NOMO-1 treated with dmso at 0.1 percent for 144 hours (cell line): Measurements from ENCODE around the gene ACAP2.
"Not testable (repeated sequence)": the region's sequence is repeated elsewhere in the genome, so short reads cannot be mapped to it uniquely, and the experiment has no call there.

Source experiments
- DNase-seq: peaks from one replicate; lab custom pipeline; 2025; ENCODE audit not compliant: unreplicated experiment; lab: John Stamatoyannopoulos, UW

The ACAP2 gene

DNA sequence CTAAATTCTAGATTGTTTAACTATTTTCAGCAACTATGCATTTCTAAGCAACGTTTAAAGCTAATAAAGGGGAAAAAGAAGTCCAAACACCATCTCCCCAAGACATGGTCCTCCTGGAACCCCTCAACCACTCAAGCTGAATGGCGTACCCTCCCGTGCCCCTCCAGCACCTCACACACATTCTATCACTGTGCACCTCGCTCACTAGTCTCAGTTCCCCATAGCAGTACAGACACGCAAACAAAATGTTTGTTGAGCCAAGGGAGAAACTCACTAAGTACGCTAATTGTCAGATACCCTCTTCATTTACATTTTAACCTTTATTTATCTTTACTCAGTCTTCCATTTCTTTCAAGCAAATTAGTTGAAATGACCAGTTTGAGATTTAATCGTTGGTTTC, 48.8 kb downstream of the ACAP2 start:
- no peak for DNase-seq

DNA sequence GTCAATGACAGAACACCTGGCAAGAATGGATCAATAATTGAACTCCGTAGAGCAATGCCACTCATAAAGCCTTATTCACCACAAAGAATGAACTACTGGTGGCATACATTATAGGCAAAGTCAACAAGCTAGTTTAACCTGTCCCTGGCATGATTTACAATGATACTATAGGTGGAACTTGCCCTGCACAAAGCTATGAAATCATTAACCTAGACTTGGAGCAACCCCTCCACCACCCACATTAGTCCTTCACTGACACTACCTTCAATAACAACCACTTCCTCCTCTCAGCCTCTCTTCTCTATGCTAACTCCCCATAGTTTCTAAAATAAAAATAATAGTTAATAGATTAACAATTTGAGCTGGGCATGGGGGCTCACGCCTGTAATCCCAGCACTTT, 54.4 kb downstream of the ACAP2 start:
- no peak for DNase-seq

DNA sequence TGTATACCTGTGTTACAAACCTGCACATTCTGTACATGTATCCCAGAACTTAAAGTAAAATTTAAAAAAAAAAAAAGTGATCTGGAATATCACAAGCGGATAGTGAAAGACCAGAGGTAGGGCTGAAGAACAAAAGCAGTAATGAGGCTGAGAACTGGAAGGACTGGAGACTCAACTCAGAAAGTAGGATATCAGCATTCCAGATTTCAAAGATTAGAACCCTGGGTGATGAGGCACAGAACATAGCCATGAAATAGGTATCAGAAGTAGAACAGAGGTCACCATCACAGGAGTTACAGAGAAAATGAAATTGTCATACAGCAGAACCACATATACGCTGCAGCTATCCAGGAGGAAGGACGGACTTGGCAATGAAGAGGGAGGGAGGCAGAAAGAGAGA, 56.1 kb downstream of the ACAP2 start:
- no peak for DNase-seq

DNA sequence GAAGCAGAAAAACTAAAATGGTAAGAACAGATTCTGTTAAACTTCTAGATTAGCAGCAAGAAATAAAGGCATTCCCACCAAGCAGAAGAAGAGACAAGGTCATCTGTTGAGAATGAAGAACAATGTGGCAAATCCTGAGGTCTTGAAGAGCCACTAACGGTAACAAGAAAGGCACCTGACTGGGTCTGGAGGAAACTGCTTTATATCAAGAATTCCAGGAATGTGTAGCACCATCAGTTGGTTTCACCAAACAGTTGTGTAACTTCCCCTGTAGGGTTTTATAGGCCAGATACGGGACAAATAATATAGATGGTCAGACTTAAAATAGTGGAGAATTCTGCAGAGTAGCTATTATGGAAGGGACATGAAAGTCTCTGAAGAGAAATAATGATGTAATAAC, 57.3 kb downstream of the ACAP2 start:
- no peak for DNase-seq

DNA sequence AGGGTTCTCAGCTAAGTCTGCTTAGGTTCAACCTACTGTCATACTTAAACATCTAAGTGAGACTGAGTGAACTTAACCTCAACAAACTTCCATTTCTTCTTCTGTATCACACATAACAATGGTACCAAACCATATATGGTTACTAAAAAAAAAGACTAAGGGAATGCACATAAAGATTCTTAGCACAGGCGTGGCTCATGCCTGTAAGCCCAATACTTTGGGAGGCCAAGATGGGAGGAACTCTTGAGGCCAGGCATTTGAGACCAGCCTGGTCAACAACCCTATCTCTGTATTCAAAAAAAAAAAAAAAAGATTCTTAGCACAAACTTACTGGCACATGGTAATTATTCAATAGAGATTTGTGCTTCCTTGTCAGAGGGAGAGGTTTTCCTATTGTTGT, 57.9 kb downstream of the ACAP2 start:
- no peak for DNase-seq

DNA sequence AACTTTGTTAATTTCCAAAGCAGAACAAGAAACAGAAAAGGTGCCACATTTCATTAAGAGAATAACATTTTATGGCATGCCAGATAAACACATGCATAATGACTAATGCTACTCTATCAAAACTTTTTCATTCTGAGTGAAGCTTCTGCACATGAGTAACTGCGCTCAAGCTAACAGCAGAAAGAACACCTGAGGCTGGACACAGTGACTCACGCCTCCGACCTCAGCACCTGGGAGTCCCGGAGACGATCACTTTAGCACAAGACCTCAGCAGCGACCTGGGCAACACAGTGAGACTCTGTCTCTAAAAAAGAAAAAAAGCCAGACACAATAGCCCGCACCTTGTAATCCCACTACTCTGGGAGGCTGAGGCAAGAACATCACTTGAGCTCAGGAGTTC, 70.6 kb downstream of the ACAP2 start:
- DNase-seq, result no peak

DNA sequence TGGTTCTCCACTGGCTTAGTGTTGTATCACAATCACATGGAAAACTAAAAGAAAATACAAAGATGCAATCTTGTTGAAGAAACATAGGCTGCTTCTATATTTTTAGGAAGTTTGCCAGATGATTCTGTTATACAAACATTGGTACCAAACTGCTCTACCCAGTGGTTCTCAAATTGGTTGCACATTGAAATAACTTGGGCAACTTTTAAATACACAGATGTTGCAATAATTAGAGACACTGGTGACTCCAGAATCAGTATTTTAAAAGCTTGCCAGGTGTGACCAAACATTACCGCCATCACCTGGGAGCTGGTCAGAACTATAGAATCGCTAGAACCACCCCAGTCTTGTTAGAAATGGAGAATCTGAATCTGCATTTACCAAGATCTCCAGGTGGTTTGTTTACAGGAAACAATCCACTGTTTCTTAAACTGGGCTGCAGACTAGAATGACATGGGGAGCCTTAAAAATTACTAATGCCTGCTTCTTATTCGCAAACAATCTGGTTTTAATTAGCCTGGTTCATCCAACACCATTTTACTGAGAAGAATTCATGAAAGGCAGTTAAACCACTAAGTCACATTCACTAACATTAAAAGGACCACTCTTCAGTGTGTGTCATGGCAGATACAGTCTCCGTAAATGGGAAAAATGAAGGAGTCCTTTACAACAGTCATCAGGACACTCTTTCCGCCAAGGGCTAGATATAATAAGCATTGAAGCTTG, 76.5 kb downstream of the ACAP2 start:
- no peak for DNase-seq

DNA sequence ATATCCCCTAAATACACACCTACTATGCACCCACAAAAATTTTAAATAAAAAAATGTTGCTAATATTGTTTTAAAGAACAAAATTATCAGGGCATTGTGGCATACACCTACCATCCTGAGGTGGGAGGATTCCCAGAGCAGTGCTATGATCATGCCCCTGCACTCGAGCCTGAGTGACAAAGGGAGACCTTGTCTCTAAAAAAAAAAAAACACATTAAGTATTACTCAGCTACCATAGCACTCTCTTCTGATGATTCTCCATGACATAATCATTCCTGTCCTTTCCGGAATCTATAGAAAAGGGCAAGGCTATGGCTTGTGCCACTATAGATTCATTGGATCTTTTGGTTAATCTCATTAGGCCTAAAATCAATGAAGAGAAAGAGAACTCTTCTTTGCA, 77.4 kb downstream of the ACAP2 start:
- DNase-seq, result no peak

DNA sequence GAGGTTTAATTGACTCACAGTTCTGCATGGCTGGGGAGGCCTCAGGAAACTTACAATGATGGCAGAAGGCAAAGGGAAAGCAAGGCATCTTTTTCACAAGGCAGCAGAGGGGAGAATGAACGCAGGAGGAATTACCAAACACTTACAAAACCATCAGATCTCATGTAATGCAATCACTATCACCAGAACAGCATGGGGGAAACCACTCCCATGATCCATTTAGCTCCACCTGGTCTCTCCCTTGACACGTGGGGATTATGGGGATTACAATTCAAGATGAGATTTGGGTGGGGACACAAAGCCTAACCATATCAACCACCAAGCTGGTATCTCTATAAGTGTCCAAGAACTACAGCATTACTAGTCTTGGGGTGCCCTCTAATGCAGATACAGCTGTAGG, 85.0 kb downstream of the ACAP2 start:
- not testable (repeated sequence) for DNase-seq

DNA sequence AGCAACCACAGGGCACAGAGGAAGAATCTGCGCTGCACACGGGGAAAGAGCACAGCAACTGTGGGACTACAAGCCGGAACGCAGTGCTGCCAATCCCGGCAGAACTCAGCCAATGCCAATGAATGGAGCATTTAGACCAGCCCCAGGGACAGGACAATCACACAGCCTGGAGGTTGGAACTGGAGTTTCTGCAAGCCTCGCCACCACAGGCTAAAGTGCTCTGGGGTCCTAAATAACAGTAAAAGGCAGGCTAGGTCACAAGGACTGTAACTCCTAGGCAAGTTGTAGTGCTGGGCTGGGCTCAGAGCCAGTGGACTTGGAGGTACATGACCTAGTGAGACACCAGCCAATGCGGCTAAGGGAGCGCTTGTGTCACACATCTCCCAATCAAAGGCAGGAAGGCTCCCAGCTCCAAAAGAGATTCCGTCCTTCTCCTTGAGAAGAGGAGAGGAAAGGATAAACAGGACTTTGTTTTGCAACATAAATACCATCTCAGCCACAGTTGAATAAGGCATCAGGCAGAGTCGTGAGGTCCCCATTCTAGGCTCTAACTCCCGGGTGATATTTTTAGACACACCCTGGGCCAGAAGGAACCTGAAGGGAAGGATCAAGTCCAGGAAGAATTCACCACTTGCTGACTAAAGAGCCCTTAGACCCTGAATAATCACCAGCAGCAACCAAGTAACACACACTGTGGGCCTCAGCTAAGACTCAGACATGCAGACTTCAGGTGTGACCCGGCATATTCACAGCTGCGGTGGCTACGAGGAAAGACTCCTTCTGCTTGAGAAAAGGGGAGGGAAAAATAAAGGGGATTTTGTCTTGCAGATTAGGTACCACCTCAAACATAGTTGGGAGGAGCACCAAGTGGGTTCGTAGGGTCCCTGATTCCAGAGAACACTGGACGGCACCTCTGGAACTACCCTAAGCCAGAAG, 86.4 kb downstream of the ACAP2 start:
- DNase-seq, result no peak

DNA sequence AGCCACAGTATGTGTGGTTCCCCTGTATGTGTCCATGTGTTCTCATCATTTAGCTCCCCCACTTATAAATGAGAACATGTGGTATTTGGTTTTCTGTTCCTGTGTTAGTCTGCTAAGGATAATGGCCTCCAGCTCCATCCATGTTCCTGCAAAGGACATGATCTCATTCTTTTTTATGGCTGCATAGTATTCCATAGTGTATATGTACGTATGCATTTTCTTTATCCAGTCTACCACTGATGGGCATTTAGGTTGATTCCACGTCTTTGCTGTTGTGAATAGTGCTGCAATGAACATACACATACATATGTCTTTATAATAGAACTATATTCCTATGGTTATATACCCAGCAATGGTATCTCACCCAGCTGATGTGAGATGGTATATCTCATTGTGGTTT, 88.8 kb downstream of the ACAP2 start:
- DNase-seq, result not testable (repeated sequence)

DNA sequence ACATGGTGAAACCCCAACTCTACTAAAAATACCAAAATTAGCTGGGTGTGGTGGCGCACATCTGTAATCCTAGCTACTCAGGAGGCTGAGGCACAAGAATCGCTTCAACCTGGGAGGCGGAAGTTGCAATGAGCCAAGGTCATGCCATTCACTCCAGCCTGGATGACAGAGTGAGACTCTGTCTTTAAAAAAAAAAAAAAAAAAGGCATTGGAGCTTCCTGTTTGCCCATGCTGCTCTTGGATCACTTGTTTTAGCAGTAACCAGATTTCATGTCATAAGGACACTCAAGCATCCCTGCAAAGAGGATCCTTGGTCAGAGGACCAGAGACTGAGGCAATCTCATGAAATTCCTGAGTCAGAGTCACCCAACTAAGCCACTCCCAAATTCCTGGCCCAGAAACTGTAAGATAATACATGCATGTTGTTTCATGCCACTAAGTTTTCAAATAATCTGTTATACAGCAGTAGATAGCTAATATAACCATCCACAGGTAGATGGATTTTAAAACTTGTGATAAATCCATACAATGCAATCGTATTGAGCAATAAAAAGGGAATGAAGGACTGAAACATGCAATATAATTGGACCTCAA, 89.8 kb downstream of the ACAP2 start:
- DNase-seq, result no peak

DNA sequence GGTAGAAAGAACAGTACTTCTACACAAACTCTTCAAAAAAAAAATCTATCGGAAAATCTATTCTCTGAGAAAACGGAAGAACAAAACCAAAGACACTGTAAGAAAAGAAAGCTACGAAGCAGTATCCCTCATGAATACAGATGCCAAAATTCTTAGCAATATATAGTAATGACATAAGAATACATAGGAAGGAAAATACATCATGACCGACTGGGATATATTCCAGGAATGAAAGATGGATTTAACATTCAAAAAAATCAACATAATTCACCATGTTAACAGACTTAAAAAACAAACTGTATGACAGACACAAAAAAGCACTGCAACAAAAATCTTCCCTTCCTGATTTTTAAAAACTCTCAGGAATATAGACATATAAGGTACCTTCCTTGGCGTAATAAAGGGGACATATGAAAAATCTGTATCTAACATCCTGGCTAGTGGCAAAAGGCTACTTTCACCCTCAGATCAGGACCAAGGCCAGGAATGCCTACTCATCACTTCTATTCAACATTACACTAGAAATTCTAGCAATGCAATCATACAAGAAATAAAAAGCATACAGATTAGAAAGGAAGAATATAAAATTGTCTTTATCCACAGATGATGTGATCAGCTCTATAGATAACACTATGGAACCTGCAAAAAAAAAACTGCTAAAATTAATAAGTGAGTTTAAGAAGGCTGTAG, 94.2 kb downstream of the ACAP2 start:
- DNase-seq, result no peak

DNA sequence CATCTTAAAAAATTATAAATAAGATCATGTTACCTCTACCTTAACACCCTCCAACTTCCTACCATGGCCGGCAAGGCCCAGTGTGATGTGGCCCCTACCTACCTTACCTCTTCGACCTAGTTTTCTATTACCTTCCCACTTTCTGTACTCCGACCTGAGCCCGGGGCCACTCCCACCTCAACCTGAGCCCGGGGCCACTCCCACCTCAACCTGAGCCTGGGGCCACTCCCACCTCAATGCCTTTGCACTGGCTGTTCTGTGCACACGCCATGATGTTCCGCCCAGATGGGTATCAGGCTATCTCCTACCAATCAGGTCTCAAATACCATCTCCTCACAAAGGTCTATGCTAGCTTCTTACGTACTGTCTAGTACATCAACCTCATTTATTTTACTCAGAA, 105.1 kb downstream of the ACAP2 start:
- no peak for DNase-seq

DNA sequence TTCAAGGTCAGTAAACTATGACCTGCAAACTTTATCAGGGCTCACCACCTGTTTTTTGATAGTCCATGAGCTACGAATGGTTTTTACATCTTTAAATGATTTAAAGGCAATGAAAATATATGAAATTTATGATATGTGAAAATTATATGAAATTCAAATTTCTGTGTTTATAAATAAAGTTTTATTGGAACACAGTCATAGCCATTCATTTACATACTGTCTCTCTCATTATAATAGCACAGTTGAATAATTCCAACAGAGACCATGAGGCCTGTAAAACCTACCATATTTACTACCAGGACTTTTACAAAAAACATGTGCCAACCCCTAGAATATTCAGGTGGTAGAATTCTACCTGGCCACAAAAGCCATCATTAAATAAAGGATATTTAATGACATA, 107.9 kb downstream of the ACAP2 start:
- DNase-seq, result no peak

DNA sequence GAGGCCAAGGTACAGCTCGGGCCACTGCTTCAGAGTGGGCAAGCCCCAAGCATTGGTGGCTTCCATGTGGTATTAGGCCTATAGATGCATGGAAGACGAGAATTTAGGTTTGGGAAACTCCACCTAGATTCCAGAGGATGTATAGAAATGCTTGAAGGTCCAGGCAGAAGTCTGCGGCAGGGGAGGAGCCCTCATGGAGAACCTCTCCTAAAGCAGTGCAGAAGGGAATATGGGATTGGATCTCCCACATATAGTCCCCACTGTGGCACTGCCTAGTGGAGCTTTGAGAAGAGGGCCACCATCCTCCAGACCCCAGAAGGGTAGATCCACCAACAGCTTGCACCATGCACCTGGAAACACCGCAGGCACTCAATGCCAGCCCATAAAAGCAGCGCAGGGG, 123.8 kb downstream of the ACAP2 start:
- DNase-seq, result no peak

DNA sequence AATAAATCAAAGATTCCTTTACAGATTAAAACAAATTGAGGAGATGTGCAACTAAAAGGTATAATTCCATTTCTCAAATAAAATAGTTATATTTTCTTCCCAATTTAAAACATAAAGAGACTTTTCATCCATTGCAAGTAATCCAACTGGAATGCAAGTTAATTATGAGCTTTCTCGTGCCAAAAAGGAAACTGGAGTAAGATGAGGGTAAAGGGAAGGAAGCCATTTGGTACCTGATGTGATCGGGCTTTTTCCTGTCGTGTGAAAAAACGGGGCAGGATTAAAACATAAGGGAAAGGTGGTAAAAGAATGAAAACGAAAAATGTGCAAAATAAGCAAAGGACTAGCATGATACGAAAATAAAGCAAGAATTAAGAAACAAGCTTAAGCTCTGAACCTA, 130.1 kb downstream of the ACAP2 start:
- DNase-seq, result no peak

DNA sequence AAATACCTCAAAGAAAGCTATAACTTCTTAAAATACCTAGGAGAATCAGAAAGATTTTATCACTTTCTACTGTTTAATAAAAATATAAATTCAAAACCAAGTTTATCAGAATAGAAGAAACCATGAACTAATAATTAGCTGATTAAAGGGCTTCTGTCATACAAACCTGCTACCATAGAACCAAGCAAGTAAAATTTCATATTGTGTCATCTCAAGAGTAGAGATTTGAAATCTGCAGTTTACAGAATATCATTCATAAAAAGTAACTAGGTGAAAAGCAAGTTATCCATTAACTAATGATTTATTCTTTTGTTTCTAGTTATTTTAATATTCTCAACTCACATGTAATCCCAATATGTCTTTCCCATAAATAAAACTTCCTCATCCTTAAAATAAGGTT, 135.1 kb downstream of the ACAP2 start:
- DNase-seq, result no peak

DNA sequence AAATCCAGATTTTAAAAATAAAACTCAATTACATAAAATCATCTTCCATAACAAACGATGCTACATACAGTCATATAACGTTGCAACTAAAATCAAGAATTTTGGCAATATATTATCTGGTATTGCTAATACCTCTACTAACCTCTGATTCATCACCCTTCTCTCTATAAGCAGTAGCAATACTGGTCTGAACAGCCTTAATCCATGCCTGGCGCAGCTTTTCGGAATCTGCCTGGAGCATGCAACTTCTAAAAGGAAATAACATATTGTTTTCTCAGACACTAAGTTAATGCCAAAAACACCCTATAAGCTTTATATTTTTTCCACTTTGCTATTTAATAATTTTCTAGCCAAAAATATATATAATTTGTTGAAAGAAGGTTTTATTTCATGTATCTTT, 136.5 kb downstream of the ACAP2 start:
- no peak for DNase-seq

DNA sequence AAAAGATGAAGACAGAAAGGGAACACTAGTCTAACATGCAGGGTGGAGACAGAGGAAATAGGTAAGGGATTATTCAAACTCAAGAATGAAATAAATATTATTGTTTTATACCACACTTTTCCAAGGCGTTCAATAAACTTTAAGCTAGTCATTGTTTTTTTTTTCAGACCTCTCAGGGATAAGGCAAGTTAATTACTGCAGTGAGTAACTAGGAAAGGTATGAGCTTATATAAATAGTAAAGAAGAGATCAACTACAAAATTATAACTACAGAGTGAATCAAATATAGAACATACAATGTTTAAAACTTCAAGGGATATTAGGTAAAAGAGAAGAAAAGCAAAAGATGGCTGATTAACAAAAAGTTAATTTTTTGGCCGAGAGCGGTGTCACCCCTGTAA, 140.4 kb downstream of the ACAP2 start:
- DNase-seq, result no peak

DNA sequence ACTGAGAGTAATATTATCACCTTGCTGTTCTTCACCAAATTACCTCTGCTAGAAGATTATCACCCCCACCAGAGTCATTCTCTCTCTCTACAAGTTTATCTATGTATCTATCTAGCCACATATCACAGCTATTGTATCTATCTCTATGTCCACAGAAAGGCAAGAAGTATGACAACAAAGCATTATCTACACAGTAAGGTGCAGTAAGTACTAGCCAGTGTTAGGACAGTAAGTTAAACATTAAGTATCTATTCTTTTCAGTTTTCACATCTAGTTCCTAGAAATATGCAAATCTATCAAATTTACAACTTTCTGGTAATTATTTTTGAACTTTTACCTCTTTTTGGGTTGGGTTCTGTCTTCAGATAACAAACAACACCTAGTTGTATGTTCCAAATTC, 145.4 kb downstream of the ACAP2 start:
- DNase-seq, result no peak

DNA sequence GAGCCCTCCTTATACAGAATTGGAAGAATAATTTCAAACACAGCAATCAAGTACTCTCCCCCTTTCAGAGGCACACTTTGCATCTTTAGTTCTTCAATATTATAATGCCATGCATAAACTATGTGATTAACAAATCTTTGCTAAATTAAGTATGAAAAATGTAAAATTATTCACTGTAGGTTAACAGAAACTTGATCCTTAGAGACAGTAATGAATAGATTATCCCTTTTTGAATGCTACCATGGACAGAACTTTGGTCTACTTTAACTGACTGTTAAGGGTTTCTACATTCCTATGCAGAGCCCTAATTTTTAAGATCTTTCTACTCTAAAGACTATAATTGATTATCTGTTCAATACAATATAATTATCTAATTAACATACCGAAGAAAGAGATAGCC, 146.2 kb downstream of the ACAP2 start:
- DNase-seq, result no peak
